Naive thymus-derived CD4-positive, alpha-beta T cell (primary cell): ENCODE data around the gene IL4I1. TPM values are rescaled to one million over a fixed set of nuclear protein-coding genes. Genes with fewer than 3 reads are reported as not detected.

Source experiments
- ATAC-seq: fragments of 150-1000 bp; cut with Tn5 transposase; 2 replicates; pipeline ENCODE4 v1.10.0; 2021; ENCODE audit warnings: mild to moderate bottlenecking, moderate library complexity
- CTCF ChIA-PET: fragments of 350-600 bp; sonication (Branson Sonifier 250); formaldehyde crosslinking; loops from one replicate; lab custom pipeline; 2021; ENCODE audit warnings: antibody characterized with exemption; lab: Charles Lee
- POLR2A ChIA-PET: fragments of 350-600 bp; sonication (Branson Sonifier 250); formaldehyde crosslinking; loops from one replicate; lab custom pipeline; 2021; ENCODE audit warnings: antibody characterized with exemption, inconsistent platforms; lab: Charles Lee
- DNase-seq, 9 donors: peaks; one replicate each; pipeline versions ENCODE4 v3.0.0 to v3.0.0-alpha.2; 2020 to 2022; ENCODE audit warnings: mixed read lengths in 1 of 9
- H3K27ac ChIP-seq: one replicate; pipeline ENCODE4 v1.7.0; 2013; ENCODE audit warnings: mild to moderate bottlenecking, low read depth, low read length, moderate library complexity
- H3K27me3 ChIP-seq, 2 donors: one replicate each; pipeline ENCODE4 v1.7.0; 2013; ENCODE audit warnings: low read length in 2 of 2, mild to moderate bottlenecking in 2 of 2, moderate library complexity in 2 of 2; ENCODE audit not compliant: control insufficient read depth in 2 of 2, insufficient read depth in 2 of 2
- H3K36me3 ChIP-seq, 3 experiments: 1 replicate in 2 of 3; 2 replicates in 1 of 3; pipeline ENCODE4 v1.7.0; 2013; ENCODE audit warnings: low read length in 3 of 3, mild to moderate bottlenecking in 3 of 3, moderate library complexity in 1 of 3; ENCODE audit not compliant: insufficient read depth in 3 of 3, control insufficient read depth in 2 of 3
- H3K4me1 ChIP-seq, 2 donors: one replicate each; pipeline ENCODE4 v1.7.0; 2013; ENCODE audit warnings: low read length in 2 of 2, mild to moderate bottlenecking in 2 of 2, moderate library complexity in 1 of 2; ENCODE audit not compliant: control insufficient read depth in 2 of 2, insufficient read depth in 2 of 2
- H3K4me3 ChIP-seq: 2 replicates; pipeline ENCODE4 v1.7.0; 2013; ENCODE audit warnings: mild to moderate bottlenecking, low read length
- H3K9me3 ChIP-seq, 3 experiments: 1 replicate in 2 of 3; 2 replicates in 1 of 3; pipeline ENCODE4 v1.7.0; 2013; ENCODE audit warnings: low read length in 3 of 3; ENCODE audit not compliant: control insufficient read depth in 2 of 3
- H3K27ac Mint-ChIP-seq, 9 donors: one replicate each; pipeline ENCODE4 v1.8.0; 2020 to 2022; ENCODE audit warnings: mixed read lengths in 9 of 9, mild to moderate bottlenecking in 8 of 9, moderate library complexity in 5 of 9, inconsistent platforms in 2 of 9
- H3K27me3 Mint-ChIP-seq, 5 donors: one replicate each; pipeline ENCODE4 v1.8.0; 2021 to 2022; ENCODE audit warnings: mixed read lengths in 5 of 5, mild to moderate bottlenecking in 1 of 5
- H3K36me3 Mint-ChIP-seq, 5 donors: one replicate each; pipeline ENCODE4 v1.8.0; 2020 to 2022; ENCODE audit warnings: mixed read lengths in 5 of 5, mild to moderate bottlenecking in 3 of 5, inconsistent platforms in 1 of 5
- H3K4me1 Mint-ChIP-seq, 7 donors: one replicate each; pipeline ENCODE4 v1.8.0; 2020 to 2022; ENCODE audit warnings: mixed read lengths in 7 of 7, mild to moderate bottlenecking in 3 of 7, inconsistent platforms in 1 of 7
- H3K4me3 Mint-ChIP-seq, 10 donors: one replicate each; pipeline ENCODE4 v1.8.0; 2020 to 2022; ENCODE audit warnings: mild to moderate bottlenecking in 10 of 10, mixed read lengths in 10 of 10, moderate library complexity in 6 of 10, inconsistent platforms in 2 of 10
- H3K9me3 Mint-ChIP-seq, 11 donors: one replicate each; pipeline ENCODE4 v1.8.0; 2020 to 2022; ENCODE audit warnings: mixed read lengths in 11 of 11, mild to moderate bottlenecking in 4 of 11, inconsistent platforms in 1 of 11, moderate library complexity in 1 of 11
- intact Hi-C, 2 donors: fragments of 100-400 bp; cut with micrococcal nuclease; formaldehyde crosslinking; loops; one replicate each; pipeline ENCODE4 v1.15.1; 2023
- polyA plus RNA-seq, 2 donors: library from polyadenylated mRNA; unstranded; fragments of 300-500 nt; fragmentation: Illumina TruSeq; gene quantifications; one replicate each; pipeline ENCODE4 v1.2.3, GENCODE V29; 2021
- total RNA-seq, 6 experiments: library from RNA in 5 of 6; stranded (reverse) in 5 of 6; gene quantifications; 1 replicate in 5 of 6; 2 replicates in 1 of 6; pipeline ENCODE4 v1.2.3 and lab custom pipeline; 2021 to 2026

Gene IL4I1
- total and polyA plus RNA-seq, 7 experiments from 2014 or later: 1.2 to 6.8 (median 1.9) TPM; not detected in 2

- intact Hi-C loops: loop anchor here (1.0 to 2.0 kb wide), 10 partner anchors 17 to 270 kb away; partner anchors contain the start of genes AKT1S1 (in 2 of the 2), ATF5 (in 2 of the 2), FUZ (in 2 of the 2) and MED25 (in 2 of the 2)
- Histone ChIP-seq H3K4me1 (peaks cover 7 to 25% of the 10 kb centered on the region in 2 donors), H3K27me3 (no peaks in the 10 kb centered on the region), H3K27ac (peak within 1 kb of the TSS; percentile 99), H3K9me3 (no peaks in the 10 kb centered on the region), H3K36me3 (peaks cover 0 to 20% (median 0%) of the 10 kb centered on the region in 3 experiments), H3K4me3 (peak within 1 kb of the TSS; percentile 89)
- CTCF ChIA-PET: interaction anchor here (0.8 kb wide), 1 partner anchor 26 kb away, joined by 3 read pairs; the partner anchor contains the start of gene AKT1S1
- POLR2A ChIA-PET: interaction anchor here (0.8 to 4.5 kb wide), 22 partner anchors 8 to 1521 kb away, joined by 3 to 39 read pairs (median 4); partner anchors contain the start of genes AKT1S1, BCL2L12, FUZ and GYS1
- Mint-ChIP-seq H3K27ac (peak within 1 kb of the TSS; percentile 85 to 98 (median 95)), H3K9me3 (peaks cover 0 to 10% (median 3%) of the 10 kb centered on the region in 11 donors), H3K4me1 (peaks cover 22 to 37% (median 33%) of the 10 kb centered on the region in 7 donors), H3K36me3 (peaks cover 0 to 10% (median 4%) of the 10 kb centered on the region in 5 donors), H3K4me3 (peak within 1 kb of the TSS; percentile 91 to 96 (median 92)), H3K27me3 (peaks cover 0 to 11% (median 0%) of the 10 kb centered on the region in 5 donors)
- DNase-seq (peak; percentile 78 to 97 (median 88)), ATAC-seq (peak; percentile 93)
Observed at GRCh38 chr19:49850487-49851342, 46.0 kb downstream of the IL4I1 start, which contains the start of gene PTOV1. Gene PTOV1, plus strand, starts transcription at chr19:49851159.

DNA sequence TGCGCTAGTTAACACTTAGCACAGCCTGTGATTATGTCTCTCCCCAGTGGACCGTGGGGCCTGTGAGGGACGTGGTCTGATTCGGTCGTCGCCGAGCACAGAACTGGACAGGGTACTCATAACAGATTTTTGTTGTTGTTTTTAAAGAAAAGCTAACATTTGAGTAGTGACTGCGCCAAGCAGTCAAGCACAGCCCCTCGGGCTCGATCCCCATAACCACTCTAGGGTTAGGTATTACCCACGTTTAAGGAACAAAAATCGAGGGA, 46.5 kb downstream of the IL4I1 start:
- DNase-seq (no peak), ATAC-seq (no peak)
- Mint-ChIP-seq H3K9me3 (peaks cover 0 to 10% (median 2%) of the 10 kb centered on the region in 11 donors), H3K4me3 (peak overlapping the region; percentile 78 to 96 (median 92)), H3K36me3 (peaks cover 0 to 8% (median 4%) of the 10 kb centered on the region in 5 donors), H3K4me1 (peaks cover 22 to 37% (median 33%) of the 10 kb centered on the region in 7 donors), H3K27ac (peak overlapping the region; percentile 79 to 98 (median 95)), H3K27me3 (peaks cover 0 to 12% (median 0%) of the 10 kb centered on the region in 5 donors)
- intact Hi-C loops: loop anchor here (1.0 to 2.0 kb wide), 10 partner anchors 17 to 269 kb away; partner anchors contain the start of genes AKT1S1 (in 2 of the 2), ATF5 (in 2 of the 2), FUZ (in 2 of the 2) and MED25 (in 2 of the 2)
- Histone ChIP-seq H3K27ac (peak overlapping the region; percentile 99), H3K4me1 (peaks cover 7 to 25% of the 10 kb centered on the region in 2 donors), H3K9me3 (no peaks in the 10 kb centered on the region), H3K36me3 (peaks cover 0 to 14% (median 0%) of the 10 kb centered on the region in 3 experiments), H3K4me3 (peak overlapping the region; percentile 89), H3K27me3 (no peaks in the 10 kb centered on the region)
- ChIA-PET POLR2A (interaction anchor here (0.8 to 4.5 kb wide), 17 partner anchors 9 to 857 kb away, joined by 3 to 39 read pairs (median 5); partner anchors contain the start of genes AKT1S1, FUZ, GYS1 and MED25), CTCF (interaction anchor here (0.8 kb wide), 1 partner anchor 27 kb away, joined by 3 read pairs; the partner anchor contains the start of gene AKT1S1)

DNA sequence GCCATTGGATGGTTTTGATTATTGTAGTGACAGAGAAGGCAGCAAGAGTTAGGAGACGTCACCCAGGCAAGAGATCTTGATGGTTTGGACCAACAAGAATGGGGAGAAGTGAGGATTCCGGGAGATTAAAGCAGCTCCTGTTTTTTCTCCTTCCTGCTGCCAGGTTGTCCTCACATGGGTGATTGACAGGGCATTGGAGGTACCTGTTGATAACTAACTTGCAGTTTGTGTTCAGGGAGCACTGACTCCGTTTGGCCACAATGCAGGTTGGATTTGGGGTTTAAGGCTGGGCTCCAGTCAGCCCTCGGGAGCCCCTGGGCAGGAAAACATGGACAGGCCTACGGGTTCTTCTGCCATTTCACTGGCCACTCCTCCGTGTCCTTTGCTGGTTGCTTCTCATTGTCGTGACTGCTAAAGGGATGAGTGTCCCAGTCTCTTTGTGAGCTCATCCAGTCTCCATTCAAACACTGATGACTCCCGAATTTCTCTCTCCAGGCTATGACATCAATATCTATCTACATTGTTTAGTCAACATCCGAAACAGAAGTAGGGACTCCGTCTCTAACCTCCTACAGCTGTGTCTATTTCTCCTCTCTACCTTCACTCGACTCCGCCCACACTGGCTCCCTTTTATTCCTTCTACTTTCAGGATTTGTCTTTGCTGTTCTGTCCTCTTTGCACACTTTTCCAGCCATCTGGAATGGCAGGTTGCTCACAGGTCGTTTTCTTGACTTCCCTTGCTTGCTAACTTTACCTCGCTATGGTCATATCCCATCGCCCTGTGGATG, 47.1 kb downstream of the IL4I1 start:
- H3K4me3 ChIP-seq: peak overlapping the region; percentile 89
- H3K9me3 ChIP-seq: no peaks in the 10 kb centered on the region
- H3K27me3 ChIP-seq: no peaks in the 10 kb centered on the region
- H3K27ac ChIP-seq: no peak overlapping the region
- peaks cover 7 to 25% of the 10 kb centered on the region in 2 donors for H3K4me1 ChIP-seq
- Mint-ChIP-seq H3K27ac (peak overlapping the region; percentile 59 to 98 (median 95)), H3K4me3 (peak overlapping the region; percentile 78 to 96 (median 92)), H3K9me3 (peaks cover 0 to 10% (median 2%) of the 10 kb centered on the region in 11 donors), H3K4me1 (peaks cover 22 to 37% (median 33%) of the 10 kb centered on the region in 7 donors), H3K36me3 (peaks cover 0 to 8% (median 4%) of the 10 kb centered on the region in 5 donors), H3K27me3 (peaks cover 0 to 13% (median 0%) of the 10 kb centered on the region in 5 donors)
- H3K36me3 ChIP-seq: peaks cover 0 to 9% (median 0%) of the 10 kb centered on the region in 3 experiments
- ChIA-PET POLR2A (interaction anchor here (0.8 to 4.5 kb wide), 10 partner anchors 15 to 256 kb away, joined by 3 to 39 read pairs (median 6); partner anchors contain the start of genes AKT1S1, FUZ, MED25 and TBC1D17), CTCF (no interaction called here)
- ATAC-seq (no peak), DNase-seq (no peak)
- intact Hi-C loops: loop anchor here (1.0 to 2.0 kb wide), 10 partner anchors 18 to 269 kb away; partner anchors contain the start of genes AKT1S1 (in 2 of the 2), ATF5 (in 2 of the 2), FUZ (in 2 of the 2) and MED25 (in 2 of the 2)

DNA sequence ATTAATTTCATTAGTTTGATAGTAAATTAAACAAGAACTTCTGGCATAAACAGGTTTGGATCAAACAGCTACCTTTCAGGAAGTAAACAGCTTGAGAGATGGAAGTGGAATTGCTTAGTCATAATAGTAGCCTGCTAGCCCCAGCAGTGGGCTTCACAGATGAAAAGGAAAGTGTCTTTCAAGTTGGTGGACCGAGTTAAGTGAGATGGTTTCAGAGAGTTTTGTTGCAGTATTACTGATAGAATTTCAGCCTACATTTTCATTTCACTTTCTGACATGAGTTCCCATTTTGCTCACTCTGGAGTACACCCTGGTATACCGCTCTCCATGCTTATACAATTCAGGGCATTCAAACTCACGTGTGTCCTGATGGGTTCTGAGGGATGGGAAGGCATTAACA, 47.7 kb downstream of the IL4I1 start:
- Histone ChIP-seq H3K4me1 (peaks cover 7 to 25% of the 10 kb centered on the region in 2 donors), H3K4me3 (no peak overlapping the region), H3K36me3 (peaks cover 0 to 4% (median 0%) of the 10 kb centered on the region in 3 experiments), H3K27ac (no peak overlapping the region), H3K9me3 (no peaks in the 10 kb centered on the region), H3K27me3 (no peaks in the 10 kb centered on the region)
- H3K4me1 Mint-ChIP-seq: peaks cover 22 to 37% (median 33%) of the 10 kb centered on the region in 7 donors
- ATAC-seq (no peak), DNase-seq (no peak)
- H3K27ac Mint-ChIP-seq: peak overlapping the region in 5 of 9 donors; percentile 0 to 93 (median 75)
- H3K4me3 Mint-ChIP-seq: peak overlapping the region; percentile 5 to 83 (median 68)
- intact Hi-C loops: no loop called here
- POLR2A ChIA-PET: interaction anchor here (0.7 to 4.5 kb wide), 3 partner anchors 34 to 131 kb away, joined by 3 to 39 read pairs (median 9); partner anchors contain the start of gene FUZ
- H3K36me3 Mint-ChIP-seq: peaks cover 0 to 8% (median 4%) of the 10 kb centered on the region in 5 donors
- peaks cover 0 to 10% (median 2%) of the 10 kb centered on the region in 11 donors for H3K9me3 Mint-ChIP-seq
- CTCF ChIA-PET: no interaction called here
- H3K27me3 Mint-ChIP-seq: peaks cover 0 to 13% (median 0%) of the 10 kb centered on the region in 5 donors

DNA sequence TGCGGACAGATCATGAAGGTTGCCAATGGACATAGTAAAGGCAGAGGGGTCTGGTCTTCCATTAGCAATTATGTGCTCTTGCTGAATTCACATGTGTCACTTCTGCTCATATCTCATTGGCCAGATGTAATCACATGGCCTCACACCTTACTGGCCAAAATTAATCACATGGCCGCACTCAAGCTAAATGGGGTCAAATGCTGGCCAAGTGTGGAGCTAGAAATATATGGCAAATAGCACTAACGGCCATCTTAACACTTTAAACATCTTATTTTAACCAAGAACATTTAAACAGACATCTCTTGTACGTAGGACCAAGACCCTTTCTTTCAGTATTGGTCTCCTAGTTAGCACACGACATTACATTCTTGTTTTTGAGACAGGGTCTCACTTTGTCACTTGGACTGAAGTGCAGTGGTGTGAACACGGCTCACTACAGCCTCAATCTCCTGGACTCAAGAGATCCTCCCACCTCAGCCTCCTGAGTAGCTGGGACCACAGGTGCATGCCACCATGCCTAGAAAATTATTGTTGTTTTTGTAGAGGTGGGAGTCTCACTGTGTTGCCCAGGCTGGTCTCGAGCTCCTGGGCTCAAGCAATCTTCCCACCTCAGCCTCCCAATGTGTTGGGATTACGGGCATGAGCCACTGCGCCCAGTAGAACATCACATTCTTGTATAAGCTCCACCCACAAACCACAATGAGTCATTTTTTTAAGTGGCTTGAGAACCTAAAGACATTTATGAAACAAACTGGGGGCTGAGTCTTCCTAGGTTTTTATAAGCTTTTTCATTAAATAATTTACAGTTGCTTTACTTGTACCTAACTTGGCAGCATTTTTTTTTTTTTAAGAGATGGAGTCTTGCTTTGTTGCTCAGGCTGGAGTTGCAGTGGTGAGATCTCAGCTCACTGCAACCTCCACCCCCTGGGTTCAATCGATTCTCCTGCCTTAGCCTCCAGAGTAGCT, 48.7 kb downstream of the IL4I1 start:
- H3K4me1 ChIP-seq: peaks cover 7 to 25% of the 10 kb centered on the region in 2 donors
- H3K36me3 Mint-ChIP-seq: peaks cover 0 to 8% (median 4%) of the 10 kb centered on the region in 5 donors
- H3K36me3 ChIP-seq: peaks cover 0 to 4% (median 0%) of the 10 kb centered on the region in 3 experiments
- ChIA-PET CTCF (interaction anchor here (0.6 kb wide), 1 partner anchor 877 kb away, joined by 3 read pairs; no protein-coding TSS in a partner anchor), POLR2A (interaction anchor here (0.6 to 4.5 kb wide), 5 partner anchors 22 to 130 kb away, joined by 3 to 39 read pairs (median 3); partner anchors contain the start of genes AP2A1 and FUZ)
- ATAC-seq (no peak), DNase-seq (no peak)
- intact Hi-C loops: no loop called here
- H3K4me1 Mint-ChIP-seq: peaks cover 17 to 35% (median 28%) of the 10 kb centered on the region in 7 donors
- H3K4me3 ChIP-seq: no peak overlapping the region
- peak overlapping the region in 1 of 10 donors; percentile 41 for H3K4me3 Mint-ChIP-seq
- no peak overlapping the region for H3K27ac ChIP-seq
- peaks cover 0 to 13% (median 0%) of the 10 kb centered on the region in 5 donors for H3K27me3 Mint-ChIP-seq
- peaks cover 0 to 10% (median 2%) of the 10 kb centered on the region in 11 donors for H3K9me3 Mint-ChIP-seq
- no peaks in the 10 kb centered on the region for H3K27me3 ChIP-seq
- no peaks in the 10 kb centered on the region for H3K9me3 ChIP-seq
- H3K27ac Mint-ChIP-seq: peak overlapping the region in 3 of 9 donors; percentile 28 to 76 (median 65)
